Adrenal gland (tissue), 12 donors: Measurements from ENCODE around the gene ALG6. TPM values are rescaled to one million over a fixed set of nuclear protein-coding genes. Genes with fewer than 3 reads are reported as not detected.

Source experiments
- DNase-seq, 7 donors: peaks; one replicate each; pipeline ENCODE4 v3.0.0-alpha.2; 2019 to 2020
- H3K27ac ChIP-seq, 5 donors: fragments of 200-600 bp; sonication (generic) in 4 of 5; 1 replicate in 3 of 5; 2 replicates in 2 of 5; pipeline versions ENCODE4 v1.5.1 to v1.8.0; 2016 to 2020; ENCODE audit warnings: mild to moderate bottlenecking in 1 of 5
- H3K27me3 ChIP-seq: fragments of 200-600 bp; 2 replicates; pipeline ENCODE4 v1.8.0; 2021
- H3K36me3 ChIP-seq, 2 donors: fragments of 200-600 bp; replicated peaks in 1 of 2; 1 replicate in 1 of 2; 2 replicates in 1 of 2; pipeline versions ENCODE4 v1.5.1 to v1.8.0; 2018 to 2022
- H3K4me1 ChIP-seq, 2 donors: fragments of 200-600 bp; replicated peaks in 1 of 2; 1 replicate in 1 of 2; 2 replicates in 1 of 2; pipeline versions ENCODE4 v1.5.1 to v1.8.0; 2018 to 2021
- H3K4me3 ChIP-seq, 4 donors: fragments of 200-600 bp; sonication (generic) in 3 of 4; one replicate each; pipeline ENCODE4 v1.5.1; 2016 to 2018
- H3K9me3 ChIP-seq, 3 donors: fragments of 200-600 bp; sonication (generic) in 1 of 3; replicated peaks in 1 of 3; 1 replicate in 2 of 3; 2 replicates in 1 of 3; pipeline versions ENCODE4 v1.5.1 to v1.8.0; 2016 to 2021
- CTCF ChIP-seq, 6 experiments: fragments of 450-650 bp in 4 of 6; fragments of 200-600 bp in 2 of 6; sonication (generic) in 1 of 6; IDR thresholded peaks; 1 replicate in 5 of 6; 2 replicates in 1 of 6; pipeline versions ENCODE4 v1.5.1 to v1.8.0; 2016 to 2021; ENCODE audit warnings: antibody characterized with exemption in 6 of 6, mild to moderate bottlenecking in 2 of 6, moderate library complexity in 1 of 6
- POLR2A ChIP-seq, 2 donors: fragments of 450-650 bp; IDR thresholded peaks; one replicate each; pipeline ENCODE4 v1.6.1; 2017; ENCODE audit warnings: antibody characterized with exemption in 2 of 2, mild to moderate bottlenecking in 2 of 2, moderate library complexity in 1 of 2
- WGBS, 4 donors: extraction: QIAGEN DNeasy Blood & Tissue Kit in 2 of 4; methylation state at CpG; one replicate each; pipeline versions ENCODE4 v1.1.5 to v1.1.7; 2013 to 2017; 5-methylcytosine and 5-hydroxymethylcytosine counted together
- intact Hi-C, 2 donors: fragments of 100-400 bp; cut with DNase I; formaldehyde crosslinking; loops; one replicate each; pipeline versions ENCODE4 v1.14.1 to v1.15.0; 2022 to 2023
- polyA plus RNA-seq, 3 donors: library from polyadenylated mRNA; stranded (reverse); fragments of 200-250 nt in 2 of 3; fragments of 350-450 nt in 1 of 3; fragmentation: Illumina TruSeq in 1 of 3; extraction: RNeasy Lipid Tissue Mini Kit (QIAGEN cat#74804) in 1 of 3; gene quantifications; one replicate each; pipeline ENCODE4 v1.2.3, GENCODE V29; 2013 to 2014
- total RNA-seq, 9 donors: library from RNA; depleted of rRNA in 4 of 9; stranded (reverse); fragments of >200 nt in 4 of 9; fragments of 120-200 nt in 1 of 9; fragmentation: NEBNext Ultra II Directional in 1 of 9; extraction: Animal tissue kit (Norgen Biotek cat#: 25700) in 1 of 9; gene quantifications; one replicate each; pipeline versions ENCODE4 v1.1.0 to v1.2.4, GENCODE V29; 2013 to 2023
- donor health status: healthy with polysubstance abuse.
- donor health status: Bipolar disorder and iron deficiency.
- donor health status: DM: yes; HTN: yes; CAD: no.
- donor health status: DM: no; HTN: no; CAD: no.
- donor health status: DM: no; HTN: no; CAD: no.
- donor health status: DM: yes; HTN: yes; CAD: no.

ALG6 gene
- total and polyA plus RNA-seq, 12 donors: 7.8 to 29.3 (median 12.0) TPM

- Histone ChIP-seq H3K4me1 (no peaks in the 10 kb centered on the region), H3K9me3 (no peaks in the 10 kb centered on the region), H3K4me3 (no peak overlapping the region), H3K27me3 (no peaks in the 10 kb centered on the region), H3K27ac (no peak overlapping the region), H3K36me3 (no peaks in the 10 kb centered on the region)
- 95 to 97% (median 96%) methylated on average over 2 of the region's 2 CpGs for WGBS, 4 donors
- intact Hi-C loops: no loop called here
- TF ChIP-seq CTCF (IDR thresholded peaks at IDR 0.05) (no peak), POLR2A (IDR thresholded peaks at IDR 0.05) (no peak)
- no peak for DNase-seq
These were observed 12.2 kb downstream of the ALG6 start for GRCh38 chr1:63379583-63379982.

GRCh38 chr1:63381741-63382140 lies 14.3 kb downstream of the ALG6 start:
- Histone ChIP-seq H3K9me3 (no peaks in the 10 kb centered on the region), H3K4me1 (no peaks in the 10 kb centered on the region), H3K4me3 (no peak overlapping the region), H3K27ac (no peak overlapping the region), H3K27me3 (no peaks in the 10 kb centered on the region), H3K36me3 (no peaks in the 10 kb centered on the region)
- TF ChIP-seq POLR2A (IDR thresholded peaks at IDR 0.05) (no peak), CTCF (IDR thresholded peaks at IDR 0.05) (no peak)
- DNase-seq: no peak
- intact Hi-C loops: no loop called here
- 78 to 95% (median 83%) methylated on average over 1 of the region's 1 CpG for WGBS, 4 donors

- DNase-seq: no peak
- Histone ChIP-seq H3K27ac (no peak overlapping the region), H3K36me3 (peaks cover 0 to 3% of the 10 kb centered on the region in 2 donors), H3K27me3 (no peaks in the 10 kb centered on the region), H3K4me3 (no peak overlapping the region), H3K9me3 (no peaks in the 10 kb centered on the region), H3K4me1 (no peaks in the 10 kb centered on the region)
- intact Hi-C loops: no loop called here
- TF ChIP-seq POLR2A (IDR thresholded peaks at IDR 0.05) (no peak), CTCF (IDR thresholded peaks at IDR 0.05) (no peak)
- 73 to 98% (median 79%) methylated on average over 4 of the region's 4 CpGs for WGBS, 4 donors
These were observed 34.5 kb downstream of the ALG6 start for GRCh38 chr1:63401945-63402344.

- Histone ChIP-seq H3K27ac (no peak overlapping the region), H3K9me3 (no peaks in the 10 kb centered on the region), H3K4me3 (no peak overlapping the region), H3K4me1 (no peaks in the 10 kb centered on the region), H3K27me3 (no peaks in the 10 kb centered on the region), H3K36me3 (peaks cover 0 to 3% of the 10 kb centered on the region in 2 donors)
- intact Hi-C loops: no loop called here
- no peak for DNase-seq
- TF ChIP-seq POLR2A (IDR thresholded peaks at IDR 0.05): no peak
- no peak for TF ChIP-seq CTCF (IDR thresholded peaks at IDR 0.05)
- 54 to 76% (median 58%) methylated on average over 3 of the region's 3 CpGs for WGBS, 4 donors
These were observed 36.0 kb downstream of the ALG6 start for GRCh38 chr1:63403386-63403785.
